HepG2 (cell line): ENCODE measurements around the gene FAM222A. TPM values are rescaled to one million over a fixed set of nuclear protein-coding genes. Genes with fewer than 3 reads are reported as not detected.
A peak's percentile ranks its signal among the peaks of the same experiment; 100 is the strongest.

Experiments
- ARID4A ChIP-seq: sonication (generic); formaldehyde crosslinking; IDR thresholded peaks from 2 replicates; pipeline ENCODE4 v1.5.0; 2020; ENCODE audit warnings: mild to moderate bottlenecking, missing genetic modification reagents, borderline replicate concordance
- DMAP1 ChIP-seq: IDR thresholded peaks from 2 replicates; pipeline ENCODE4 v1.6.1; 2016
- MEF2D ChIP-seq: sonication (generic); formaldehyde crosslinking; IDR thresholded peaks from 2 replicates; pipeline ENCODE4 v1.5.1; 2020; ENCODE audit warnings: mild to moderate bottlenecking, missing genetic modification reagents
- MEIS1 ChIP-seq: sonication (generic); formaldehyde crosslinking; IDR thresholded peaks from 2 replicates; pipeline ENCODE4 v1.9.0; 2021; ENCODE audit warnings: mild to moderate bottlenecking, missing genetic modification reagents, moderate library complexity, borderline replicate concordance
- NFATC3 ChIP-seq: sonication (generic); formaldehyde crosslinking; IDR thresholded peaks from 2 replicates; pipeline ENCODE4 v1.5.1; 2020; ENCODE audit warnings: mild to moderate bottlenecking, missing genetic modification reagents
- NFE2L2 ChIP-seq: fragments of 150-350 bp; IDR thresholded peaks from 2 replicates; pipeline ENCODE4 v1.6.1; 2014; ENCODE audit warnings: low read length
- PAF1 ChIP-seq: IDR thresholded peaks from 2 replicates; pipeline ENCODE4 v1.6.1; 2016; ENCODE audit warnings: missing genetic modification reagents, missing compliant biosample characterization
- REPIN1 ChIP-seq: sonication (generic); formaldehyde crosslinking; IDR thresholded peaks from 2 replicates; pipeline ENCODE4 v1.8.0; 2022; ENCODE audit warnings: missing genetic modification reagents, low read depth, mild to moderate bottlenecking, borderline replicate concordance
- ZNF430 ChIP-seq: sonication (generic); formaldehyde crosslinking; IDR thresholded peaks from 2 replicates; pipeline ENCODE4 v1.9.0; 2021; ENCODE audit warnings: mild to moderate bottlenecking, missing genetic modification reagents
- ZNF496 ChIP-seq: sonication (generic); formaldehyde crosslinking; IDR thresholded peaks from 2 replicates; pipeline ENCODE4 v1.8.1; 2023; ENCODE audit warnings: mild to moderate bottlenecking, moderate library complexity, missing genetic modification reagents; ENCODE audit not compliant: insufficient replicate concordance
- ZNF737 ChIP-seq: sonication (generic); formaldehyde crosslinking; IDR thresholded peaks from 2 replicates; pipeline ENCODE4 v1.5.0; 2020; ENCODE audit warnings: missing genetic modification reagents, mild to moderate bottlenecking, borderline replicate concordance
- ZNF784 ChIP-seq: sonication (generic); formaldehyde crosslinking; IDR thresholded peaks from 2 replicates; pipeline ENCODE4 v1.5.1; 2020; ENCODE audit warnings: missing genetic modification reagents, mild to moderate bottlenecking, borderline replicate concordance
- ZSCAN12 ChIP-seq: sonication (generic); formaldehyde crosslinking; IDR thresholded peaks from 2 replicates; pipeline ENCODE4 v1.9.0; 2021; ENCODE audit warnings: mild to moderate bottlenecking, missing genetic modification reagents
- ZSCAN22 ChIP-seq: sonication (generic); formaldehyde crosslinking; IDR thresholded peaks from 2 replicates; pipeline ENCODE4 v1.4.0; 2020; ENCODE audit warnings: mild to moderate bottlenecking, missing genetic modification reagents
- ZXDC ChIP-seq: sonication (generic); formaldehyde crosslinking; IDR thresholded peaks from 2 replicates; pipeline ENCODE4 v1.5.0; 2020; ENCODE audit warnings: mild to moderate bottlenecking, missing genetic modification reagents
- polyA plus RNA-seq, 8 experiments: library from polyadenylated mRNA; depleted of rRNA in 3 of 8; stranded (reverse) in 7 of 8; unstranded in 1 of 8; fragments of >200 nt; fragmentation: Illumina TruSeq in 4 of 8; extraction: Trizol in 4 of 8; gene quantifications; 2 replicates each; pipeline versions ENCODE4 v1.2.1 to v1.2.3, GENCODE V29; 2011 to 2016; ENCODE audit warnings: low read depth in 4 of 8, missing spikeins in 1 of 8, mixed read lengths in 1 of 8; ENCODE audit not compliant: insufficient read depth in 1 of 8
- total RNA-seq, 5 experiments: library from RNA; depleted of rRNA; stranded (reverse); fragments of >200 nt; fragmentation: Illumina TruSeq; extraction: Trizol; gene quantifications; 2 replicates each; pipeline ENCODE4 v1.2.3, GENCODE V29; 2016; ENCODE audit warnings: low read depth in 1 of 5

Gene FAM222A
- total and polyA plus RNA-seq, 2 of the 13 experiments (the other 11 are each of a cell fraction or from before 2014, with no cell fraction given) = 2.7 to 9.6 TPM

GRCh38 chr12:109711596-109712461 lies 1.8 kb upstream of the FAM222A start (continued):
- TF ChIP-seq ARID4A (peak; percentile 43; the same call in 1 of the 2 replicates), REPIN1 (no peak), ZNF430 (CRISPR knock-in tag) (no peak), NFE2L2 (no peak), ZSCAN12 (no peak), PAF1 (CRISPR knock-in tag) (no peak), DMAP1 (CRISPR knock-in tag) (no peak; the same call in 1 of the 2 replicates), NFATC3 (CRISPR knock-in tag) (no peak), ZNF784 (CRISPR knock-in tag) (no peak), MEF2D (CRISPR knock-in tag) (no peak), ZNF496 (CRISPR knock-in tag) (no peak), ZSCAN22 (CRISPR knock-in tag) (no peak), ZXDC (no peak), MEIS1 (CRISPR knock-in tag) (peak; percentile 69; the same call in 1 of the 2 replicates), ZNF737 (CRISPR knock-in tag) (no peak)
